ENCODE data around the gene PTGDR. TPM values are rescaled to one million over a fixed set of nuclear protein-coding genes. Genes with fewer than 3 reads are reported as not detected.

Gene PTGDR
- total and polyA plus RNA-seq, 10 of the 15 experiments (the other 5 are each of a cell fraction or from before 2014, with no cell fraction given): not detected

DNA sequence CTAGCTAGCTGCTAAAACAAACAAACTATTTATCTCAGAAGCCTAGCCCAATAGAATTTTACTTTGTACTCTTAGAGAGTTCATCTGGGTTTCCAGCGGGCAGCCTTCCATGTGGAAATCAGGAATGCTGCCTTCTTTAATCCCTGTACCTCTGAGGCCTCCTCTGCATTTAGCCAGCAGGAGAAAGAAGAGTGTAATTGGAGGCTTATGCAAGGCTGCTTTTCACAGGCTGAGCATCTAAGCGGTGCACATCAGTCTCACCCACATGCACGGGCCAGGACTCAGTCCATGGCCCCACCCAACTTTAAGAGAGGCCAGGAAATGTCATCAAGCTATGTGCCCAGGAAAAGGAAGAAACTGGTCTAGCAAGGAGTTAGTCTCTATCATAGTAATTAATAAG lies 14.0 kb upstream of the PTGDR start:
- Histone ChIP-seq H3K9ac (ENCODE audit: control insufficient read depth, insufficient read depth, low read length) (no peak overlapping the region), H3K4me2 (ENCODE audit: control insufficient read depth, insufficient read depth) (no peak overlapping the region), H3K36me3 (ENCODE audit: control insufficient read depth in 2 of 2, insufficient read depth in 2 of 2, low read length in 1 of 2) (no peaks in the 10 kb centered on the region), H3K4me3 (no peak overlapping the region), H3K27me3 (replicated peaks in 1 of 2; ENCODE audit: control insufficient read depth in 2 of 2, insufficient read depth in 2 of 2, low read length in 1 of 2) (no peaks in the 10 kb centered on the region; a peak in 1 of 4 replicates), H3K9me3 (replicated peaks; ENCODE audit: control insufficient read depth, insufficient read depth, low read length) (no peaks in the 10 kb centered on the region), H3K4me1 (ENCODE audit: control insufficient read depth, insufficient read depth, low read length) (no peaks in the 10 kb centered on the region), H4K20me1 (ENCODE audit: control insufficient read depth, insufficient read depth) (no peaks in the 10 kb centered on the region), H2AFZ (ENCODE audit: control insufficient read depth, low read depth, low read length) (no peak overlapping the region), H3K27ac (ENCODE audit: control insufficient read depth, insufficient read depth) (no peak overlapping the region), H3K79me2 (ENCODE audit: control insufficient read depth, insufficient read depth, low read length) (no peaks in the 10 kb centered on the region)
- ATAC-seq (no peak), DNase-seq (ENCODE audit: low read depth, low spot score) (no peak), FAIRE-seq (no peak)
- CTCF ChIA-PET: no interaction called here
- in situ Hi-C loops (cut with MboI) (no loop called here), intact Hi-C loops (cut with micrococcal nuclease; ENCODE audit: unreplicated experiment) (no loop called here)
- no TSS peak for BruUV-seq (replicated peaks)
- SMC1A ChIA-PET (ENCODE audit: uncharacterized antibody, unreplicated experiment): no interaction called here
- TF ChIP-seq MXI1 (IDR thresholded peaks at IDR 0.05; ENCODE audit: low read depth, low read length) (no peak), CHD4 (IDR thresholded peaks at IDR 0.05) (no peak), BHLHE40 (IDR thresholded peaks at IDR 0.05; ENCODE audit: borderline replicate concordance in 1 of 2, low read depth in 2 of 2, low read length in 1 of 2) (no peak), JUND (IDR thresholded peaks at IDR 0.05; ENCODE audit: low read depth, low read length) (no peak), ZNF592 (IDR thresholded peaks at IDR 0.05) (no peak), MEF2A (IDR thresholded peaks at IDR 0.05; ENCODE audit: insufficient read depth, low read depth, low read length) (no peak), EGR1 (IDR thresholded peaks at IDR 0.05; ENCODE audit: borderline replicate concordance in 1 of 2, low read depth in 2 of 2, low read length in 2 of 2) (no peak), NFXL1 (IDR thresholded peaks at IDR 0.05; ENCODE audit: borderline replicate concordance) (no peak), KLF5 (IDR thresholded peaks at IDR 0.05; ENCODE audit: partially characterized antibody) (no peak), TCF7 (IDR thresholded peaks at IDR 0.05; ENCODE audit: borderline replicate concordance) (no peak), ZNF384 (IDR thresholded peaks at IDR 0.05; ENCODE audit: borderline replicate concordance, low read depth, low read length) (no peak), MTA3 (IDR thresholded peaks at IDR 0.05; ENCODE audit: borderline replicate concordance, low read length) (no peak), IRF4 (IDR thresholded peaks at IDR 0.05; ENCODE audit: low read depth, low read length) (no peak), CBX5 (IDR thresholded peaks at IDR 0.05; ENCODE audit: low read depth) (no peak)
- TF ChIP-seq, protein P1, sequence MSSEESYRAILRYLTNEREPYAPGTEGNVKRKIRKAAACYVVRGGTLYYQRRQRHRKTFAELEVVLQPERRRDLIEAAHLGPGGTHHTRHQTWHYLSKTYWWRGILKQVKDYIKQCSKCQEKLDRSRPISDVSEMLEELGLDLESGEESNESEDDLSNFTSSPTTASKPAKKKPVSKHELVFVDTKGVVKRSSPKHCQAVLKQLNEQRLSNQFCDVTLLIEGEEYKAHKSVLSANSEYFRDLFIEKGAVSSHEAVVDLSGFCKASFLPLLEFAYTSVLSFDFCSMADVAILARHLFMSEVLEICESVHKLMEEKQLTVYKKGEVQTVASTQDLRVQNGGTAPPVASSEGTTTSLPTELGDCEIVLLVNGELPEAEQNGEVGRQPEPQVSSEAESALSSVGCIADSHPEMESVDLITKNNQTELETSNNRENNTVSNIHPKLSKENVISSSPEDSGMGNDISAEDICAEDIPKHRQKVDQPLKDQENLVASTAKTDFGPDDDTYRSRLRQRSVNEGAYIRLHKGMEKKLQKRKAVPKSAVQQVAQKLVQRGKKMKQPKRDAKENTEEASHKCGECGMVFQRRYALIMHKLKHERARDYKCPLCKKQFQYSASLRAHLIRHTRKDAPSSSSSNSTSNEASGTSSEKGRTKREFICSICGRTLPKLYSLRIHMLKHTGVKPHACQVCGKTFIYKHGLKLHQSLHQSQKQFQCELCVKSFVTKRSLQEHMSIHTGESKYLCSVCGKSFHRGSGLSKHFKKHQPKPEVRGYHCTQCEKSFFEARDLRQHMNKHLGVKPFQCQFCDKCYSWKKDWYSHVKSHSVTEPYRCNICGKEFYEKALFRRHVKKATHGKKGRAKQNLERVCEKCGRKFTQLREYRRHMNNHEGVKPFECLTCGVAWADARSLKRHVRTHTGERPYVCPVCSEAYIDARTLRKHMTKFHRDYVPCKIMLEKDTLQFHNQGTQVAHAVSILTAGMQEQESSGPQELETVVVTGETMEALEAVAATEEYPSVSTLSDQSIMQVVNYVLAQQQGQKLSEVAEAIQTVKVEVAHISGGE (CRISPR knock-in tag; IDR thresholded peaks at IDR 0.05): no peak
- RAD21 ChIA-PET (ENCODE audit: unreplicated experiment): no interaction called here
- POLR2A ChIA-PET: no interaction called here
- WGBS (ENCODE audit: insufficient coverage, insufficient replicate concordance, low lambda C conversion rate, missing lambda C conversion rate): 22% methylated on average over 3 of the region's 3 CpGs
